Endothelial cell of umbilical vein (primary cell): Measurements from ENCODE around the gene JMJD7. TPM values are rescaled to one million over a fixed set of nuclear protein-coding genes. Genes with fewer than 3 reads are reported as not detected.

ENCODE experiments used
- BruUV-seq: library from RNA; stranded (reverse); fragments of 400-500 nt; replicated peaks from 2 replicates; lab custom pipeline; 2021; lab: Mats Ljungman, UMichigan
- CTCF ChIA-PET: fragments of 300-600, 350-600 bp; sonication (Branson Sonifier 250); formaldehyde crosslinking; loops from one replicate; lab custom pipeline; 2021; ENCODE audit warnings: antibody characterized with exemption, inconsistent platforms; lab: Charles Lee
- POLR2A ChIA-PET: fragments of 300-600, 350-600 bp; sonication (Branson Sonifier 250); formaldehyde crosslinking; loops from one replicate; lab custom pipeline; 2021; ENCODE audit warnings: antibody characterized with exemption, inconsistent platforms; lab: Charles Lee
- DNase-seq: peaks from one replicate; pipeline ENCODE4 v3.0.0-alpha.2; 2011; ENCODE audit warnings: low read depth, low spot score
- FAIRE-seq: peaks from 2 replicates; lab custom pipeline; 2011; peaks lifted over from hg19 to GRCh38; lab: Jason Lieb, UNC
- H2AFZ ChIP-seq: 2 replicates; pipeline ENCODE4 v1.6.0; 2012; ENCODE audit warnings: low read depth, low read length, control low read depth, inconsistent platforms
- H3K27ac ChIP-seq: 2 replicates; pipeline ENCODE4 v1.5.1; 2011; ENCODE audit warnings: low read depth, mild to moderate bottlenecking, control low read depth, low read length, moderate library complexity; ENCODE audit not compliant: insufficient read depth
- H3K27me3 ChIP-seq, 2 experiments: 2 replicates each; pipeline versions ENCODE4 v1.6.0 to v1.6.1; 2011; ENCODE audit warnings: low read length in 2 of 2, mixed read lengths in 1 of 2; ENCODE audit not compliant: control insufficient read depth in 2 of 2, insufficient read depth in 2 of 2
- H3K36me3 ChIP-seq, 2 experiments: 2 replicates in 1 of 2; 3 replicates in 1 of 2; pipeline ENCODE4 v1.5.1; 2011; ENCODE audit warnings: low read length in 2 of 2, mild to moderate bottlenecking in 1 of 2, moderate library complexity in 1 of 2; ENCODE audit not compliant: control insufficient read depth in 2 of 2, insufficient read depth in 2 of 2; ENCODE audit errors: extremely low read depth in 1 of 2
- H3K4me1 ChIP-seq: 3 replicates; pipeline ENCODE4 v1.5.1; 2011; ENCODE audit warnings: mild to moderate bottlenecking, low read length; ENCODE audit not compliant: control insufficient read depth, insufficient read depth; ENCODE audit errors: extremely low read depth
- H3K4me2 ChIP-seq: 2 replicates; pipeline ENCODE4 v1.6.1; 2011; ENCODE audit warnings: low read length, control low read depth, mixed read lengths; ENCODE audit not compliant: insufficient read depth
- H3K4me3 ChIP-seq, 3 experiments: fragments of 200-600 bp in 1 of 3; sonication (generic), shearing (Covaris generic) in 1 of 3; replicated peaks in 1 of 3; 2 replicates each; pipeline ENCODE4 v1.5.1; 2011 to 2016; ENCODE audit warnings: control low read depth in 3 of 3, low read length in 3 of 3, mild to moderate bottlenecking in 2 of 3, inconsistent platforms in 1 of 3, low read depth in 1 of 3, moderate library complexity in 1 of 3; ENCODE audit not compliant: insufficient read depth in 1 of 3
- H3K79me2 ChIP-seq: 2 replicates; pipeline ENCODE4 v1.6.0; 2012; ENCODE audit warnings: low read length, inconsistent platforms; ENCODE audit not compliant: control insufficient read depth, insufficient read depth
- H3K9ac ChIP-seq: replicated peaks from 2 replicates; pipeline ENCODE3; 2011; ENCODE audit warnings: low read length, control low read depth; ENCODE audit not compliant: insufficient read depth; ENCODE audit errors: extremely low read depth
- H3K9me1 ChIP-seq: replicated peaks from 3 replicates; pipeline ENCODE4 v1.6.0; 2011; ENCODE audit warnings: mild to moderate bottlenecking, low read length; ENCODE audit not compliant: control insufficient read depth, insufficient read depth; ENCODE audit errors: extremely low read depth
- H3K9me3 ChIP-seq: replicated peaks from 2 replicates; pipeline ENCODE4 v1.5.1; 2012; ENCODE audit warnings: low read length, inconsistent platforms; ENCODE audit not compliant: control insufficient read depth, insufficient read depth
- H4K20me1 ChIP-seq: replicated peaks from 2 replicates; pipeline ENCODE3; 2011; ENCODE audit warnings: mild to moderate bottlenecking, low read length; ENCODE audit not compliant: control insufficient read depth, insufficient read depth; ENCODE audit errors: extremely low read depth
- CTCF ChIP-seq, 2 donors: IDR thresholded peaks; 1 replicate in 1 of 2; 2 replicates in 1 of 2; pipeline ENCODE4 v1.5.1; 2011; ENCODE audit warnings: low read length in 2 of 2, mild to moderate bottlenecking in 2 of 2, moderate library complexity in 2 of 2, control low read depth in 1 of 2, inconsistent platforms in 1 of 2, low read depth in 1 of 2; ENCODE audit not compliant: insufficient read depth in 1 of 2; ENCODE audit errors: extremely low read depth in 1 of 2
- EZH2 ChIP-seq: IDR thresholded peaks from 2 replicates; pipeline ENCODE4 v1.6.1; 2012; ENCODE audit warnings: borderline replicate concordance, low read depth, mild to moderate bottlenecking, moderate library complexity, low read length, inconsistent platforms; ENCODE audit not compliant: severe bottlenecking
- FOS ChIP-seq: IDR thresholded peaks from 2 replicates; pipeline ENCODE4 v1.6.1; 2011; ENCODE audit warnings: mild to moderate bottlenecking, low read length, moderate library complexity, borderline replicate concordance; ENCODE audit not compliant: insufficient read depth
- GATA2 ChIP-seq: IDR thresholded peaks from 2 replicates; pipeline ENCODE4 v1.7.0; 2011; ENCODE audit warnings: low read depth, mild to moderate bottlenecking, moderate library complexity, mixed read lengths, low read length; ENCODE audit not compliant: insufficient read length, insufficient read depth
- JUN ChIP-seq: IDR thresholded peaks from 2 replicates; pipeline ENCODE4 v1.6.1; 2011; ENCODE audit warnings: borderline replicate concordance, low read depth; ENCODE audit not compliant: insufficient read length, insufficient read depth
- MAX ChIP-seq: IDR thresholded peaks from 2 replicates; pipeline ENCODE4 v1.6.1; 2011; ENCODE audit not compliant: insufficient read depth, insufficient read length
- MYC ChIP-seq: IDR thresholded peaks from one replicate; pipeline ENCODE4 v1.6.1; 2011; ENCODE audit warnings: mild to moderate bottlenecking, low read depth, low read length
- POLR2A ChIP-seq: IDR thresholded peaks from 2 replicates; pipeline ENCODE4 v1.6.1; 2012; ENCODE audit warnings: low read depth, mild to moderate bottlenecking, control low read depth, low read length
- POLR2AphosphoS5 ChIP-seq: IDR thresholded peaks from 2 replicates; pipeline ENCODE4 v1.6.1; 2012; ENCODE audit warnings: low read depth, mild to moderate bottlenecking, control low read depth, low read length, moderate library complexity; ENCODE audit not compliant: insufficient read depth
- dilution Hi-C: fragments of 300-500 bp; cut with MboI; formaldehyde crosslinking; loops from one replicate; pipeline ENCODE4 v1.15.0; 2019; ENCODE audit warnings: low sequenced_read_pairs; ENCODE audit not compliant: extremely low pct_ligation_motif_present
- intact Hi-C: fragments of 100-400 bp; cut with micrococcal nuclease; formaldehyde crosslinking; loops from one replicate; pipeline ENCODE4 v1.10.0; 2022
- polyA plus RNA-seq, 4 experiments: library from polyadenylated mRNA; depleted of rRNA in 3 of 4; stranded (reverse) in 3 of 4; unstranded in 1 of 4; fragments of >200 nt; gene quantifications; 2 replicates each; pipeline versions ENCODE4 v1.2.1 to v1.2.3, GENCODE V29; 2011 to 2012; ENCODE audit warnings: missing spikeins in 1 of 4
- total RNA-seq: library from RNA; stranded (reverse); gene quantifications from 2 replicates; pipeline ENCODE4 v1.2.3, GENCODE V29; 2021

The JMJD7 gene
- total and polyA plus RNA-seq, 2 donors (not counting 3 experiments of a cell fraction or from before 2014, with no cell fraction given) = 7.3 to 11.4 TPM

GRCh38 chr15:41812820-41813375 is 15.0 kb upstream of the JMJD7 start:
- Histone ChIP-seq H3K4me3 (no peak overlapping the region), H3K36me3 (peaks cover 10 to 37% of the 10 kb centered on the region in 2 experiments), H3K9me1 (no peaks in the 10 kb centered on the region), H4K20me1 (no peaks in the 10 kb centered on the region), H3K27ac (no peak overlapping the region), H3K4me2 (no peak overlapping the region), H3K79me2 (no peaks in the 10 kb centered on the region), H2AFZ (no peak overlapping the region), H3K4me1 (peaks cover 8% of the 10 kb centered on the region), H3K27me3 (no peaks in the 10 kb centered on the region), H3K9me3 (no peaks in the 10 kb centered on the region), H3K9ac (no peak overlapping the region)
- no TSS peak for BruUV-seq
- CTCF ChIA-PET = interaction anchor here (0.9 to 15.9 kb wide), 13 partner anchors 8 to 347 kb away, joined by 3 to 754 read pairs (median 5); partner anchors contain the start of genes JMJD7 and MAPKBP1
- TF ChIP-seq CTCF (IDR thresholded peaks at IDR 0.05; ENCODE audit: extremely low read depth in 1 of 2, insufficient read depth in 1 of 2, low read depth in 1 of 2, low read length in 2 of 2) = no peak
- TF ChIP-seq MYC = no peak
- TF ChIP-seq POLR2AphosphoS5 = no peak
- TF ChIP-seq JUN = no peak
- TF ChIP-seq GATA2 = no peak
- TF ChIP-seq POLR2A = no peak
- no peak for TF ChIP-seq FOS
- no peak for TF ChIP-seq EZH2
- TF ChIP-seq MAX = no peak
- intact Hi-C loops (no loop called here), dilution Hi-C loops (no loop called here)
- FAIRE-seq = no peak
- DNase-seq = no peak
- POLR2A ChIA-PET = interaction anchor here (0.5 kb wide), 1 partner anchor 14 kb away, joined by 3 read pairs; no protein-coding TSS in a partner anchor
